Muscle layer of colon (tissue), 2 donors: Measurements from ENCODE around the gene ARF5.
"Not testable (repeated sequence)": the region's sequence is repeated elsewhere in the genome, so short reads cannot be mapped to it uniquely, and the experiment has no call there.

Source experiments
- H3K27ac ChIP-seq: one replicate; pipeline ENCODE4 v1.7.0; 2013; ENCODE audit warnings: low read depth, mild to moderate bottlenecking, low read length, moderate library complexity
- H3K27me3 ChIP-seq, 2 donors: one replicate each; pipeline ENCODE4 v1.7.0; 2013; ENCODE audit warnings: low read length in 2 of 2, mild to moderate bottlenecking in 2 of 2; ENCODE audit not compliant: insufficient read depth in 2 of 2, control insufficient read depth in 1 of 2
- H3K36me3 ChIP-seq: one replicate; pipeline ENCODE4 v1.7.0; 2013; ENCODE audit warnings: mild to moderate bottlenecking, low read length; ENCODE audit not compliant: insufficient read depth
- H3K4me1 ChIP-seq: one replicate; pipeline ENCODE4 v1.7.0; 2013; ENCODE audit warnings: mild to moderate bottlenecking, low read length; ENCODE audit not compliant: insufficient read depth
- H3K4me3 ChIP-seq, 2 donors: one replicate each; pipeline ENCODE4 v1.7.0; 2013; ENCODE audit warnings: low read length in 2 of 2, low read depth in 1 of 2, mild to moderate bottlenecking in 1 of 2, moderate library complexity in 1 of 2
- H3K9ac ChIP-seq: one replicate; pipeline ENCODE4 v1.7.0; 2013; ENCODE audit warnings: low read length
- H3K9me3 ChIP-seq: one replicate; pipeline ENCODE4 v1.7.0; 2013; ENCODE audit warnings: mild to moderate bottlenecking, low read length
- donor health status: abdominal sarcoma.
- donor health status: Adenocarcinoma of cecum.

ARF5 gene

DNA sequence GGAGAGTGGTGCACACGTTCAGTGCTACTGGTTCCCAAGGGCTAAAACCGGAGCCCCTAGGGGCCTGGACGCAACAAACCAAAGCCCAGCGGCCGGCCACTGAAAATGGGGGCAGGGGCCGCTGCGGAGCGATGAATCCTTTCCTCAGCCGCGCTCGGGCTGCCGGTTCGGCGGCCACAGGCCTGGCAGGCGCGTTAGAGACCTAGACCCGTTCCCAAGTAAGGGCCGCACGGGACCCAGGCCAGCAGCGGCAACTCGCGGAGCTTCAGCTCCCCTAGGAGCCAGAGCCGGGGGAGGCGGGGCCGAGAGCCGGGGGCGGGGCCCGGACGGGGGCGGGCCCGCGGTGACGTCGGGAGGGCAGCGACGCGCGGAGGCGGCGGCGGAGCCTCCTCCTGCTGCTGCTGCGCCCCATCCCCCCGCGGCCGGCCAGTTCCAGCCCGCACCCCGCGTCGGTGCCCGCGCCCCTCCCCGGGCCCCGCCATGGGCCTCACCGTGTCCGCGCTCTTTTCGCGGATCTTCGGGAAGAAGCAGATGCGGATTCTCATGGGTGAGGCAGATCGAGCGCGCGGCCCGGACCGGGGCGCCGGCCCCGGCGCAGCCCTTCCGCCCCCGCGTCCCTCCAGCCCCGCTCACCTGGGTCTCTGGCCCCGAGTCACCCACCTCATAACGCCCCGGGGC, at the start of gene ARF5:
Gene ARF5, plus strand, starts transcription at position 393 of the 678 bp plus-strand sequence. Its CDS starts 88 bp downstream, at position 481.
- Histone ChIP-seq H3K4me1 (peaks cover 41% of the 10 kb centered on the region), H3K9me3 (no peaks in the 10 kb centered on the region), H3K36me3 (peaks cover 19% of the 10 kb centered on the region), H3K27ac (peak within 1 kb of the TSS; percentile 97), H3K9ac (peak within 1 kb of the TSS; percentile 78), H3K4me3 (peak within 1 kb of the TSS; percentile 76 to 94), H3K27me3 (no peaks in the 10 kb centered on the region)

DNA sequence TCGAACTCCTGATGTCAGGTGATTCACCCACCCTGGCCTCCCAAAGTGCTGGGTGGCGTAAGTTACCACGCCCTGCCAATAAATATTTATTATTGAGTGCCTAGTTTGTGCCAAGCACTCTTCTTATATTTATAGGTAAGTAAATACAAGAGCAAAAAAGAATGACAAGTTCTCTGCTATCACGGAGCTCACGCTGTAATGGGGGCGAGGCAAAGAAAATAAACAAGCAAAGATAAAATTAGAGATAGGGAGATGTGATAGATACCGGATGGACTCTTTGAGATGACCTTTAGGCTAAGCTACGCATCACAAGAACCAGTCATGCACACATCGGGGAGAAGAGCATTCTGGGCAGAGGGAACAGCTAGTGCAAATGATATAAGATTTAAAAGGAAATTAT, 49.1 kb upstream of the ARF5 start:
- H3K9me3 ChIP-seq: no peaks in the 10 kb centered on the region
- no peak overlapping the region for H3K27ac ChIP-seq
- H3K36me3 ChIP-seq: no peaks in the 10 kb centered on the region
- H3K9ac ChIP-seq: no peak overlapping the region
- peaks cover 8 to 18% of the 10 kb centered on the region in 2 donors for H3K27me3 ChIP-seq
- H3K4me1 ChIP-seq: no peaks in the 10 kb centered on the region
- H3K4me3 ChIP-seq: no peak overlapping the region

DNA sequence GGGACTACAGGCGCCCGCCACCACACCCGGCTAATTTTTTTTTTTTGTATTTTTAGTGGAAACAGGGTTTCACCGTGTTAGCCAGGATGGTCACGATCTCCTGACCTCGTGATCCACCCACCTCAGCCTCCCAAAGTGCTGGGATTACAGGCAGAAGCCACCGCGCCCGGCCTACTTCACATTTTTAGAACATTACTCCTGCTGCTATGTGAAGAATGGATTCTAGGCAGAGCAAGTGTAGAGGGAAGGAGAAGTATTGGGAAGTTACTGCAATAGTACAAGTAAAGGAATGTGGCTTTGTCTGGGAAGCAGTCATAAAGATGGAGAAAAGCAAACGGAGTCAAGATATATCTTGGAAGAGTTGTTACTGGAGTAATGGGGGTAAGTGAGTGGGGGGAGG, 47.8 kb upstream of the ARF5 start:
- H3K27me3 ChIP-seq: peaks cover 8 to 18% of the 10 kb centered on the region in 2 donors
- H3K36me3 ChIP-seq, H3K27ac ChIP-seq, H3K4me3 ChIP-seq, H3K4me1 ChIP-seq, H3K9me3 ChIP-seq, H3K9ac ChIP-seq: not testable (repeated sequence)

DNA sequence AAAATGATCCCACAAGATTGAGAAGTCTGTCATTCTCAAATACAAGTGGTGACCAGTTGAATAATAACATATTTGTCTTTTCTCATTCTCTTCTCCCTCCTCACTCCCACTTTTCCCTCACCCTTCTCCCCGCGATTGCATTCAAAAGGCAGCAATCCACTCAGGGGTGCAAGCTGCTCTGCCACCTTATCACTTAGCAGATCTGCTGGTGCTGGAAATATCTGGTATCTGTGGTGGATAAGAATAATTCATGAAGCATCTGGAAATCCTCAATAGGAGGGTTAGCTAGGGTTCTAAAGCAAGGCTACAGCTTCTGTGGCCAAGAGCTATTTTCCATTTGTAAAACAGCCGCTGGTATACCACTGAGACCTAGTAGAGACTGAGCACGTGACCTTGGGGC, 46.7 kb upstream of the ARF5 start:
- H3K9ac ChIP-seq: no peak overlapping the region
- no peaks in the 10 kb centered on the region for H3K4me1 ChIP-seq
- peaks cover 8 to 15% of the 10 kb centered on the region in 2 donors for H3K27me3 ChIP-seq
- no peaks in the 10 kb centered on the region for H3K9me3 ChIP-seq
- no peak overlapping the region for H3K27ac ChIP-seq
- H3K36me3 ChIP-seq: no peaks in the 10 kb centered on the region
- H3K4me3 ChIP-seq: no peak overlapping the region

GRCh38 chr7:127546313-127546712, 41.9 kb upstream of the ARF5 start:
- no peak overlapping the region for H3K27ac ChIP-seq
- no peak overlapping the region for H3K9ac ChIP-seq
- no peaks in the 10 kb centered on the region for H3K9me3 ChIP-seq
- H3K4me1 ChIP-seq: no peaks in the 10 kb centered on the region
- H3K27me3 ChIP-seq: no peaks in the 10 kb centered on the region
- H3K4me3 ChIP-seq: no peak overlapping the region
- no peaks in the 10 kb centered on the region for H3K36me3 ChIP-seq

DNA sequence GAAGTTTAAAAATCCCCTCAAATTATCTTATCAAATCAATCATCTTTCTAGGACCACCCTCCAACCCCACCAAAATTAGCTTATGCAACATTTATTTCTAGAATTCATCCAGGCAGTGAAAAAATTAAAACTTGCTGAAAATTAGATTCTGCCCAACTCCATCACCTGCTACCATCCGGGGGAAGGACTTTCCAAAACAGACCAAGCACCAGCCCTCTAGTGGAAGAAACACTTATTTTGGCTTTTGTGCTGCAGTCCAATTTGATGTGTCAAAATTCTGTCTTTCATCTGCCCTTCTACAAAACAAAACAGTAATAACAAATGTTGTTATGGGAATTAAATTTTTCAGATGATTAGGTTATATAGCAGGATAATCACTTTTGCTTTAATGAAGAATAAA, 38.0 kb upstream of the ARF5 start:
- Histone ChIP-seq H3K27ac (no peak overlapping the region), H3K4me1 (no peaks in the 10 kb centered on the region), H3K9ac (no peak overlapping the region), H3K27me3 (no peaks in the 10 kb centered on the region), H3K4me3 (no peak overlapping the region), H3K36me3 (no peaks in the 10 kb centered on the region), H3K9me3 (no peaks in the 10 kb centered on the region)

DNA sequence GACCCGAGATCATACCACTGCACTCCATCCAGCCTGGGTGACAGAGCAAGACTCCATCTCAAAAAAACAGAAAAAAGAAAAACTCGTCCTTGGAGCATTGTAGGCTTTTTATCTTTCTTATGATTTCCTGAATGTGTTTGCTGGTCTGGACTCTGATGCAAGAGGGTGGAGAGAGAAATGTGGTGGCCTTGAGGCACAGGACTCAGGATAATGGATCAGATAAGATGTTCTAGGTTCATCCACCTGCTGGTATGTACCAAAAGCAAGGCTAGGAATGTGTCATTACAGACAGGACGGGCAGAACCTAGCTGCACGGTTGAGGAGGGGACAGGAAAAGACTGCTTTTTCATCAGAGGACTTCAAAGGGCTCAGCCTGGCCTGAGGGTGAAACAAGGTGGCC, 36.3 kb upstream of the ARF5 start:
- H3K9ac ChIP-seq: no peak overlapping the region
- H3K9me3 ChIP-seq: no peaks in the 10 kb centered on the region
- no peaks in the 10 kb centered on the region for H3K27me3 ChIP-seq
- no peak overlapping the region for H3K27ac ChIP-seq
- no peaks in the 10 kb centered on the region for H3K36me3 ChIP-seq
- no peak overlapping the region for H3K4me3 ChIP-seq
- no peaks in the 10 kb centered on the region for H3K4me1 ChIP-seq

GRCh38 chr7:127556404-127556803, 31.8 kb upstream of the ARF5 start:
- Histone ChIP-seq H3K4me1 (no peaks in the 10 kb centered on the region), H3K27ac (no peak overlapping the region), H3K27me3 (no peaks in the 10 kb centered on the region), H3K36me3 (no peaks in the 10 kb centered on the region), H3K9me3 (no peaks in the 10 kb centered on the region), H3K4me3 (no peak overlapping the region), H3K9ac (no peak overlapping the region)

- no peaks in the 10 kb centered on the region for H3K27me3 ChIP-seq
- H3K9ac ChIP-seq: no peak overlapping the region
- no peak overlapping the region for H3K27ac ChIP-seq
- no peaks in the 10 kb centered on the region for H3K9me3 ChIP-seq
- no peak overlapping the region for H3K4me3 ChIP-seq
- no peaks in the 10 kb centered on the region for H3K36me3 ChIP-seq
- no peaks in the 10 kb centered on the region for H3K4me1 ChIP-seq
Observed at GRCh38 chr7:127557803-127558202, 30.4 kb upstream of the ARF5 start.

DNA sequence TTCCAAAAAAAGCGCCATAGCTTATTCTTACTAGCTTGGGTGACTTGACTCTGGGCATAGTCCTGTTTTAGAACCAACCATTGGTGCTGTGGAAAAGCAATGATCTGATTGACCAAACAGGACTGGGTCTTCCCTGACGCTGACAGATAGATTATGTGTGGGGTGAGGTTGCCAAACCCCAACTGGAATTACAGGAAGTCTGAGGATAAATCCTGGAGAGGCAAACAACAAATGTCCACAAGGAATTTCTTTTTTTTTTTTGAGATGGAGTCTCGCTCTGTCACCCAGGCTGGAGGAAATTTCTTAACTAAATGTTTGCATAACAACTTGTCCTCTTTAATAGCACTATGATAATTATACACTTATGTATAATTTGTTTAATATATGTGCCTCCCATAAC, 22.0 kb upstream of the ARF5 start:
- no peak overlapping the region for H3K27ac ChIP-seq
- no peak overlapping the region for H3K9ac ChIP-seq
- no peaks in the 10 kb centered on the region for H3K9me3 ChIP-seq
- H3K36me3 ChIP-seq: no peaks in the 10 kb centered on the region
- no peak overlapping the region for H3K4me3 ChIP-seq
- no peaks in the 10 kb centered on the region for H3K27me3 ChIP-seq
- no peaks in the 10 kb centered on the region for H3K4me1 ChIP-seq

DNA sequence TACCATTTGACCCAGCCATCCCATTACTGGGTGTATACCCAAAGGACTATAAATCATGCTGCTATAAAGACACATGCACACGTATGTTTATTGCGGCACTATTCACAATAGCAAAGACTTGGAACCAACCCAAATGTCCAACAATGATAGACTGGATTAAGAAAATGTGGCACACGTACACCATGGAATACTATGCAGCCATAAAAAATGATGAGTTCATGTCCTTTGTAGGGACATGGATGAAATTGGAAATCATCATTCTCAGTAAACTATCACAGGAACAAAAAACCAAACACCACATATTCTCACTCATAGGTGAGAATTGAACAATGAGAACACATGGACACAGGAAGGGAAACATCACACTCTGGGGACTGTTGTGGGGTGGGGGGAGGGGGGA, 20.2 kb upstream of the ARF5 start:
- H3K4me3 ChIP-seq, H3K27me3 ChIP-seq, H3K4me1 ChIP-seq, H3K9me3 ChIP-seq, H3K36me3 ChIP-seq, H3K27ac ChIP-seq, H3K9ac ChIP-seq: not testable (repeated sequence)

- Histone ChIP-seq H3K27ac (no peak overlapping the region), H3K4me3 (no peak overlapping the region), H3K9ac (no peak overlapping the region), H3K9me3 (no peaks in the 10 kb centered on the region), H3K4me1 (no peaks in the 10 kb centered on the region), H3K36me3 (no peaks in the 10 kb centered on the region), H3K27me3 (no peaks in the 10 kb centered on the region)
Observed at GRCh38 chr7:127571741-127572505, 16.3 kb upstream of the ARF5 start.
